Measurements from ENCODE around the gene PTPRE.

DNA sequence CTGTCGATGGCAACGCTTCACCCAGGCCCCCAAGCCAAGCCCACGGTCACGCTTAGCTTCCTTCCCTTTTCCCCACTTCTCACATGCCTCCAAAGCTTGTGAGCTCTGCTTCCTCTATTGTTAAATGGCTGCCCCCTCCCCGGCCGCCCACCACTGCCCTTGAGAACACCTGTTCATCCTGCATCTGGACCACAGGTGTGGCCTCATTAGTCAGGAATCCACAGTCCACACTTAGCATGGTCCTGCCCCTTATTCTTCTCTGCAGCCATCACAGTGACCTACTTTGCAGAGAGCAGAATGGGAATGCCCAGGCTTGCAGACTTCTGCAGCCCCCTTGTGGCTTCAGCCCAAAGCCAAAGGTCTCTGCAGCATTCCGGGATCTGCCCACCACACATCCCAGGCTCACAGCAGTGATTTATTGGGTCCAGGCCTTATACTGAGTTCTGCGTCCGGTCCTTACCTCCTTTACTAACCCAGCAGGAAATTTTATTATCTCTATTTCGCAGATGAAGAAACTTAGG lies 66.9 kb downstream of the PTPRE start:
- no peak for TF ChIP-seq POLR2A (IDR thresholded peaks at IDR 0.05)
- TF ChIP-seq, protein P1, sequence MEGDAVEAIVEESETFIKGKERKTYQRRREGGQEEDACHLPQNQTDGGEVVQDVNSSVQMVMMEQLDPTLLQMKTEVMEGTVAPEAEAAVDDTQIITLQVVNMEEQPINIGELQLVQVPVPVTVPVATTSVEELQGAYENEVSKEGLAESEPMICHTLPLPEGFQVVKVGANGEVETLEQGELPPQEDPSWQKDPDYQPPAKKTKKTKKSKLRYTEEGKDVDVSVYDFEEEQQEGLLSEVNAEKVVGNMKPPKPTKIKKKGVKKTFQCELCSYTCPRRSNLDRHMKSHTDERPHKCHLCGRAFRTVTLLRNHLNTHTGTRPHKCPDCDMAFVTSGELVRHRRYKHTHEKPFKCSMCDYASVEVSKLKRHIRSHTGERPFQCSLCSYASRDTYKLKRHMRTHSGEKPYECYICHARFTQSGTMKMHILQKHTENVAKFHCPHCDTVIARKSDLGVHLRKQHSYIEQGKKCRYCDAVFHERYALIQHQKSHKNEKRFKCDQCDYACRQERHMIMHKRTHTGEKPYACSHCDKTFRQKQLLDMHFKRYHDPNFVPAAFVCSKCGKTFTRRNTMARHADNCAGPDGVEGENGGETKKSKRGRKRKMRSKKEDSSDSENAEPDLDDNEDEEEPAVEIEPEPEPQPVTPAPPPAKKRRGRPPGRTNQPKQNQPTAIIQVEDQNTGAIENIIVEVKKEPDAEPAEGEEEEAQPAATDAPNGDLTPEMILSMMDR (IDR thresholded peaks at IDR 0.05), result no peak
